ENCODE results near the gene FCGBP.

- TF ChIP-seq POLR2AphosphoS5 (IDR thresholded peaks at IDR 0.05; ENCODE audit: low read depth, low read length) (no peak), TAF1 (IDR thresholded peaks at IDR 0.05; ENCODE audit: borderline replicate concordance, insufficient read depth, low read length) (no peak), SIN3A (IDR thresholded peaks at IDR 0.05; ENCODE audit: borderline replicate concordance, insufficient read depth, low read length) (no peak), REST (IDR thresholded peaks at IDR 0.05; ENCODE audit: insufficient read depth in 1 of 2, low read depth in 2 of 2, low read length in 2 of 2) (no peak)
Observed at GRCh38 chr19:39940221-39940833, 5.9 kb upstream of the FCGBP start.

Measured in PFSK-1 (cell line).